ENCODE results near the gene MSX1. TPM values are rescaled to one million over a fixed set of nuclear protein-coding genes. Genes with fewer than 3 reads are reported as not detected.

MSX1 gene
- total RNA-seq, 1 experiment from 2014 or later: 59.9 TPM

- no peak for DNase-seq (ENCODE audit: low read depth, low spot score)
- no peak overlapping the region for H2AFZ ChIP-seq (ENCODE audit: low read depth, low read length, poor library complexity, severe bottlenecking)
- BruUV-seq (replicated peaks): no TSS peak
- H4K20me1 ChIP-seq (ENCODE audit: insufficient read depth): no peaks in the 10 kb centered on the region
- H3K36me3 ChIP-seq (ENCODE audit: control insufficient read depth in 1 of 2, insufficient read depth in 2 of 2, low read length in 2 of 2): no peaks in the 10 kb centered on the region
- RAD21 ChIA-PET (ENCODE audit: low non-redundant PET in 1 of 2, low total read pairs in 2 of 2, uncharacterized antibody in 2 of 2, unreplicated experiment in 2 of 2): no interaction called here
- H3K79me2 ChIP-seq (ENCODE audit: insufficient read depth, low read length): no peaks in the 10 kb centered on the region
- H3K4me2 ChIP-seq (ENCODE audit: low read length): no peak overlapping the region
- no peaks in the 10 kb centered on the region for H3K9me2 ChIP-seq (ENCODE audit: insufficient read depth)
- H3K27ac ChIP-seq (ENCODE audit: low read depth, low read length): no peak overlapping the region
- TF ChIP-seq JUND (IDR thresholded peaks at IDR 0.05): no peak
- no peak for TF ChIP-seq ZBTB33 (IDR thresholded peaks at IDR 0.05; ENCODE audit: extremely low read depth, insufficient replicate concordance, low read length)
- TF ChIP-seq ATF3 (IDR thresholded peaks at IDR 0.05): no peak
- no peak for TF ChIP-seq POLR2AphosphoS5 (IDR thresholded peaks at IDR 0.05; ENCODE audit: low read depth, low read length)
- no peaks in the 10 kb centered on the region for H3K27me3 ChIP-seq (ENCODE audit: insufficient read depth, low read length)
- CTCF ChIA-PET: no interaction called here
- H3K9ac ChIP-seq (ENCODE audit: low read length): no peak overlapping the region
- no peak for ATAC-seq
- H3K4me1 ChIP-seq (ENCODE audit: control insufficient read depth in 1 of 2, insufficient read depth in 2 of 2, low read length in 2 of 2): no peaks in the 10 kb centered on the region
- H3K4me3 ChIP-seq (replicated peaks in 1 of 2; ENCODE audit: low read depth in 1 of 2, low read length in 2 of 2): no peak overlapping the region
- H3K9me3 ChIP-seq (ENCODE audit: control insufficient read depth in 1 of 2, insufficient read depth in 1 of 2, low read depth in 1 of 2, low read length in 2 of 2): no peaks in the 10 kb centered on the region
- POLR2A ChIA-PET: no interaction called here
- intact Hi-C loops (cut with micrococcal nuclease): no loop called here
Measured at GRCh38 chr4:4829837-4830236, 29.6 kb upstream of the MSX1 start.

GRCh38 chr4:4831266-4831665 is 28.2 kb upstream of the MSX1 start:
- intact Hi-C loops (cut with micrococcal nuclease): no loop called here
- H3K79me2 ChIP-seq (ENCODE audit: insufficient read depth, low read length): no peaks in the 10 kb centered on the region
- ChIA-PET POLR2A (no interaction called here), CTCF (no interaction called here), RAD21 (ENCODE audit: low non-redundant PET in 1 of 2, low total read pairs in 2 of 2, uncharacterized antibody in 2 of 2, unreplicated experiment in 2 of 2) (no interaction called here)
- no peak overlapping the region for H3K4me2 ChIP-seq (ENCODE audit: low read length)
- H4K20me1 ChIP-seq (ENCODE audit: insufficient read depth): no peaks in the 10 kb centered on the region
- H3K9me3 ChIP-seq (ENCODE audit: control insufficient read depth in 1 of 2, insufficient read depth in 1 of 2, low read depth in 1 of 2, low read length in 2 of 2): no peaks in the 10 kb centered on the region
- no peaks in the 10 kb centered on the region for H3K27me3 ChIP-seq (ENCODE audit: insufficient read depth, low read length)
- H3K27ac ChIP-seq (ENCODE audit: low read depth, low read length): no peak overlapping the region
- ATAC-seq (no peak), DNase-seq (ENCODE audit: low read depth, low spot score) (no peak)
- no peak overlapping the region for H3K4me3 ChIP-seq (replicated peaks in 1 of 2; ENCODE audit: low read depth in 1 of 2, low read length in 2 of 2)
- H3K4me1 ChIP-seq (ENCODE audit: control insufficient read depth in 1 of 2, insufficient read depth in 2 of 2, low read length in 2 of 2): no peaks in the 10 kb centered on the region
- no peak overlapping the region for H3K9ac ChIP-seq (ENCODE audit: low read length)
- H2AFZ ChIP-seq (ENCODE audit: low read depth, low read length, poor library complexity, severe bottlenecking): no peak overlapping the region
- BruUV-seq (replicated peaks): no TSS peak
- no peaks in the 10 kb centered on the region for H3K36me3 ChIP-seq (ENCODE audit: control insufficient read depth in 1 of 2, insufficient read depth in 2 of 2, low read length in 2 of 2)
- no peaks in the 10 kb centered on the region for H3K9me2 ChIP-seq (ENCODE audit: insufficient read depth)
- TF ChIP-seq SP1 (IDR thresholded peaks at IDR 0.05; ENCODE audit: low read depth) (no peak), MAX (IDR thresholded peaks at IDR 0.05) (no peak), ELF1 (IDR thresholded peaks at IDR 0.05; ENCODE audit: borderline replicate concordance, low read depth) (no peak), ZNF274 (IDR thresholded peaks at IDR 0.05; ENCODE audit: low read depth, low read length) (no peak), CEBPB (IDR thresholded peaks at IDR 0.05; ENCODE audit: low read depth) (no peak), POLR2AphosphoS5 (IDR thresholded peaks at IDR 0.05; ENCODE audit: low read depth, low read length) (no peak), CTCF (IDR thresholded peaks at IDR 0.05 in 2 of 3, conservative IDR thresholded peaks at IDR 0.05 in 1 of 3; ENCODE audit: borderline replicate concordance in 1 of 3, insufficient read depth in 1 of 3, low read depth in 2 of 3, low read length in 2 of 3) (no peak), SIN3A (IDR thresholded peaks at IDR 0.05; ENCODE audit: low read depth) (no peak), CBX3 (IDR thresholded peaks at IDR 0.05; ENCODE audit: low read depth) (no peak), REST (IDR thresholded peaks at IDR 0.05; ENCODE audit: low read depth) (no peak)

All from HCT116 (cell line).